HPDE6-E6E7 (cell line): ENCODE data around the gene TMEM273.

Experiments
- DNase-seq: peaks from one replicate; pipeline ENCODE4 v3.0.0; 2011; ENCODE audit warnings: missing footprints; ENCODE audit errors: extremely low spot score

Gene TMEM273

GRCh38 chr10:49164559-49165188, 23.5 kb downstream of the TMEM273 start:
- DNase-seq = no peak

- DNase-seq = no peak
These were observed 24.4 kb downstream of the TMEM273 start for GRCh38 chr10:49163741-49164140.

- DNase-seq = no peak
These were observed 25.4 kb downstream of the TMEM273 start for GRCh38 chr10:49162761-49163310.

GRCh38 chr10:49162063-49162462, 26.1 kb downstream of the TMEM273 start:
- DNase-seq = no peak

- DNase-seq = no peak
These were observed 26.7 kb downstream of the TMEM273 start for GRCh38 chr10:49161411-49161997.

- no peak for DNase-seq
These were observed 27.4 kb downstream of the TMEM273 start for GRCh38 chr10:49160814-49161213.

- no peak for DNase-seq
These were observed 28.1 kb downstream of the TMEM273 start for GRCh38 chr10:49160110-49160509.

GRCh38 chr10:49158915-49159314, 29.3 kb downstream of the TMEM273 start:
- no peak for DNase-seq

GRCh38 chr10:49158404-49158803, 29.8 kb downstream of the TMEM273 start:
- DNase-seq = no peak

- no peak for DNase-seq
These were observed 31.0 kb downstream of the TMEM273 start for GRCh38 chr10:49157229-49157628.

- no peak for DNase-seq
These were observed 33.5 kb downstream of the TMEM273 start for GRCh38 chr10:49154641-49155040.

- no peak for DNase-seq
These were observed 34.2 kb downstream of the TMEM273 start for GRCh38 chr10:49153971-49154370.

GRCh38 chr10:49153115-49153514, 35.1 kb downstream of the TMEM273 start:
- DNase-seq = no peak

- no peak for DNase-seq
These were observed 35.5 kb downstream of the TMEM273 start for GRCh38 chr10:49152663-49153062.

- no peak for DNase-seq
These were observed 36.2 kb downstream of the TMEM273 start for GRCh38 chr10:49152037-49152436.

- no peak for DNase-seq
These were observed 36.7 kb downstream of the TMEM273 start for GRCh38 chr10:49151481-49151880.

- no peak for DNase-seq
These were observed 37.2 kb downstream of the TMEM273 start for GRCh38 chr10:49151025-49151445.

GRCh38 chr10:49150426-49150825, 37.8 kb downstream of the TMEM273 start:
- no peak for DNase-seq

GRCh38 chr10:49149881-49150280, 38.3 kb downstream of the TMEM273 start:
- no peak for DNase-seq

GRCh38 chr10:49144058-49144720, 44.0 kb downstream of the TMEM273 start:
- no peak for DNase-seq

GRCh38 chr10:49143249-49143648, 44.9 kb downstream of the TMEM273 start:
- no peak for DNase-seq

GRCh38 chr10:49141541-49142332, 46.5 kb downstream of the TMEM273 start:
- DNase-seq = no peak
